Sigmoid colon (tissue), 4 donors: Measurements from ENCODE around the gene GALM.

ENCODE experiments used
- EP300 ChIP-seq, 4 donors: sonication (generic); formaldehyde crosslinking; IDR thresholded peaks; one replicate each; pipeline ENCODE4 v1.6.1; 2017; ENCODE audit warnings: antibody characterized with exemption in 4 of 4
- POLR2A ChIP-seq, 2 donors: fragments of 450-650 bp; IDR thresholded peaks; one replicate each; pipeline ENCODE4 v1.6.1; 2016; ENCODE audit warnings: antibody characterized with exemption in 2 of 2, mild to moderate bottlenecking in 2 of 2, moderate library complexity in 2 of 2
- POLR2AphosphoS5 ChIP-seq, 4 donors: sonication (generic); formaldehyde crosslinking; IDR thresholded peaks; one replicate each; pipeline ENCODE4 v1.6.1; 2017; ENCODE audit warnings: antibody characterized with exemption in 4 of 4
- TF ChIP-seq, protein P1 (sequence below), 4 experiments: fragments of 450-650 bp in 3 of 4; fragments of 200-600 bp in 1 of 4; IDR thresholded peaks; one replicate each; pipeline ENCODE4 v1.5.1; 2016 to 2019; ENCODE audit warnings: antibody characterized with exemption in 4 of 4, mild to moderate bottlenecking in 3 of 4, moderate library complexity in 2 of 4

DNA sequence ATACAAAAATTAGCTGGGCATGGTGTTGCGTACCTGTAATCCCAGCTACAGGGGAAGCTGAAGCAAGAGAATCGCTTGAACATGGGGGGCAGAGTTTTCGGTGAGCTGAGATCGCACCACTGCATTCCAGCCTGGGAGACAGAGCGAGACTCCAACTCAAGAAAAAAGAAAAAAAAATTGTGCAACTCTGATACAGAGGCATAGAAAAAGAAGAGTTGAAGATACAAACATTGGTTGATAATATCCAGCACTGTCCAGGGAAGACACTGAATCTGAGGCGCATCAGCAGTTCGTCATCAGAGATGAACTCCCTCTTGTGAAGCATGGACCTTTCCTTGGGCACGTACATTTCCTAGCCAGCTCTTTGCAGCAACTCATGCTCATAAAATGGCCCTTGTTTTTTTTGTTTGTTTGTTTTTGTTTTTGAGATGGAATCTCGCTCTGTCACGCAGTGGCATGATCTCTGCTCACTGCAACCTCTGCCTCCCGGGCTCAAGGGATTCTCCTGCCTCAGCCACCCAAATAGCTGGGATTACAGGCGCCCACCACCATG, 16.7 kb upstream of the GALM start:
- TF ChIP-seq, protein P1, sequence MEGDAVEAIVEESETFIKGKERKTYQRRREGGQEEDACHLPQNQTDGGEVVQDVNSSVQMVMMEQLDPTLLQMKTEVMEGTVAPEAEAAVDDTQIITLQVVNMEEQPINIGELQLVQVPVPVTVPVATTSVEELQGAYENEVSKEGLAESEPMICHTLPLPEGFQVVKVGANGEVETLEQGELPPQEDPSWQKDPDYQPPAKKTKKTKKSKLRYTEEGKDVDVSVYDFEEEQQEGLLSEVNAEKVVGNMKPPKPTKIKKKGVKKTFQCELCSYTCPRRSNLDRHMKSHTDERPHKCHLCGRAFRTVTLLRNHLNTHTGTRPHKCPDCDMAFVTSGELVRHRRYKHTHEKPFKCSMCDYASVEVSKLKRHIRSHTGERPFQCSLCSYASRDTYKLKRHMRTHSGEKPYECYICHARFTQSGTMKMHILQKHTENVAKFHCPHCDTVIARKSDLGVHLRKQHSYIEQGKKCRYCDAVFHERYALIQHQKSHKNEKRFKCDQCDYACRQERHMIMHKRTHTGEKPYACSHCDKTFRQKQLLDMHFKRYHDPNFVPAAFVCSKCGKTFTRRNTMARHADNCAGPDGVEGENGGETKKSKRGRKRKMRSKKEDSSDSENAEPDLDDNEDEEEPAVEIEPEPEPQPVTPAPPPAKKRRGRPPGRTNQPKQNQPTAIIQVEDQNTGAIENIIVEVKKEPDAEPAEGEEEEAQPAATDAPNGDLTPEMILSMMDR (IDR thresholded peaks at IDR 0.05): no peak
- no peak for TF ChIP-seq POLR2A (IDR thresholded peaks at IDR 0.05)
- TF ChIP-seq POLR2AphosphoS5 (IDR thresholded peaks at IDR 0.05): no peak
- no peak for TF ChIP-seq EP300 (IDR thresholded peaks at IDR 0.05)
